ENCODE measurements around the gene SULT4A1. TPM values are rescaled to one million over a fixed set of nuclear protein-coding genes. Genes with fewer than 3 reads are reported as not detected.

The SULT4A1 gene
- total and polyA plus RNA-seq, 2 experiments from 2014 or later = 4.7 to 5.2 TPM

GRCh38 chr22:43850529-43850928 is 11.8 kb downstream of the SULT4A1 start:
- Histone ChIP-seq H3K79me2 (replicated peaks; ENCODE audit: insufficient read depth) (peaks cover 68% of the 10 kb centered on the region), H3K9me2 (ENCODE audit: insufficient read depth) (no peaks in the 10 kb centered on the region), H3K4me3 (no peak overlapping the region), H3K27me3 (ENCODE audit: insufficient read depth) (no peaks in the 10 kb centered on the region), H3K36me3 (ENCODE audit: insufficient read depth) (no peaks in the 10 kb centered on the region), H3K4me2 (no peak overlapping the region), H3K4me1 (ENCODE audit: insufficient read depth) (no peaks in the 10 kb centered on the region), H3K27ac (ENCODE audit: low read depth) (no peak overlapping the region), H3F3A (replicated peaks; ENCODE audit: low read depth) (no peaks in the 10 kb centered on the region), H2AFZ (no peak overlapping the region), H4K20me1 (replicated peaks; ENCODE audit: insufficient read depth) (peaks cover 3% of the 10 kb centered on the region)
- no peak overlapping the region for H3K4me3 Mint-ChIP-seq
- H3K27me3 Mint-ChIP-seq (ENCODE audit: insufficient read depth, low read depth, poor library complexity) = peaks cover 9% of the 10 kb centered on the region
- H3K9me3 Mint-ChIP-seq = no peaks in the 10 kb centered on the region
- peaks cover 45% of the 10 kb centered on the region for H3K4me1 Mint-ChIP-seq
- TF ChIP-seq CREB1 (CRISPR knock-in tag; IDR thresholded peaks at IDR 0.05; ENCODE audit: low read depth) (no peak), JUNB (IDR thresholded peaks at IDR 0.05; ENCODE audit: unreplicated experiment) (no peak), NANOG (IDR thresholded peaks at IDR 0.05; ENCODE audit: borderline replicate concordance) (no peak), POLR2AphosphoS5 (IDR thresholded peaks at IDR 0.05; ENCODE audit: low read depth) (no peak), ZNF331 (CRISPR knock-in tag; IDR thresholded peaks at IDR 0.05; ENCODE audit: low read depth) (no peak), EZH2 (IDR thresholded peaks at IDR 0.05; ENCODE audit: low read depth, unreplicated experiment) (no peak), EZH2phosphoT487 (IDR thresholded peaks at IDR 0.05; ENCODE audit: unreplicated experiment) (no peak), ZNF114 (CRISPR knock-in tag; IDR thresholded peaks at IDR 0.05) (no peak), ZNF462 (CRISPR knock-in tag; IDR thresholded peaks at IDR 0.05) (no peak), REST (IDR thresholded peaks at IDR 0.05; ENCODE audit: unreplicated experiment) (no peak), STAT1 (IDR thresholded peaks at IDR 0.05; ENCODE audit: unreplicated experiment) (no peak), ETS1 (IDR thresholded peaks at IDR 0.05) (no peak)
- no peak for DNase-seq (ENCODE audit: low spot score)
- H3K36me3 Mint-ChIP-seq (ENCODE audit: low read depth) = no peaks in the 10 kb centered on the region; the same call in 2 of the 3 replicates
- no peak overlapping the region; the same call in 1 of the 2 replicates for H3K27ac Mint-ChIP-seq
- no peak for ATAC-seq

All from GM23338 (cell line).